IMR-90 (cell line): ENCODE data around the gene SPP2. TPM values are rescaled to one million over a fixed set of nuclear protein-coding genes. Genes with fewer than 3 reads are reported as not detected.

Source experiments
- ATAC-seq: fragments of 200-7000 bp; cut with Tn5 transposase; 2 replicates; pipeline ENCODE4 v1.9.1; 2020; ENCODE audit warnings: low read depth, mild to moderate bottlenecking, moderate library complexity
- BruUV-seq: library from RNA; stranded (reverse); fragments of 400-500 nt; replicated peaks from 2 replicates; lab custom pipeline; 2021; lab: Mats Ljungman, UMichigan
- CTCF ChIA-PET: fragments of 300-600 bp; formaldehyde crosslinking; extraction: SDS; loops from one replicate; lab custom pipeline; 2021; ENCODE audit warnings: antibody characterized with exemption; lab: Yijun Ruan, JAX
- POLR2A ChIA-PET: fragments of 300-600 bp; sonication (Branson Sonifier 250); formaldehyde crosslinking; loops from one replicate; lab custom pipeline; 2022; ENCODE audit warnings: antibody characterized with exemption; ENCODE audit not compliant: unreplicated experiment; lab: Charles Lee
- DNase-seq: peaks from one replicate; pipeline ENCODE4 v3.0.0; 2013
- H2AFZ ChIP-seq: replicated peaks from 2 replicates; pipeline ENCODE3; 2013; ENCODE audit warnings: low read length, mild to moderate bottlenecking; ENCODE audit not compliant: poor library complexity
- H2AK5ac ChIP-seq: 2 replicates; pipeline ENCODE4 v1.6.1; 2013; ENCODE audit warnings: low read depth, low read length, inconsistent platforms
- H2AK9ac ChIP-seq: replicated peaks from 2 replicates; pipeline ENCODE3; 2013; ENCODE audit warnings: mild to moderate bottlenecking, low read depth, low read length, moderate library complexity; ENCODE audit not compliant: poor library complexity
- H2BK120ac ChIP-seq: 2 replicates; pipeline ENCODE4 v1.6.1; 2013; ENCODE audit warnings: low read depth, low read length, inconsistent platforms
- H2BK15ac ChIP-seq: 3 replicates; pipeline ENCODE4 v1.6.1; 2013; ENCODE audit warnings: low read depth, low read length, inconsistent platforms
- H2BK20ac ChIP-seq: 2 replicates; pipeline ENCODE4 v1.6.1; 2013; ENCODE audit warnings: low read depth, mild to moderate bottlenecking, inconsistent platforms, low read length, moderate library complexity
- H2BK5ac ChIP-seq: 2 replicates; pipeline ENCODE4 v1.6.1; 2013; ENCODE audit warnings: mild to moderate bottlenecking, low read depth, low read length, inconsistent platforms; ENCODE audit not compliant: poor library complexity, severe bottlenecking
- H3K14ac ChIP-seq: replicated peaks from 2 replicates; pipeline ENCODE4 v1.6.1; 2013; ENCODE audit warnings: low read depth, low read length, inconsistent platforms
- H3K18ac ChIP-seq: 2 replicates; pipeline ENCODE4 v1.6.1; 2013; ENCODE audit warnings: low read depth, low read length, control low read depth
- H3K23ac ChIP-seq: 2 replicates; pipeline ENCODE4 v1.6.1; 2013; ENCODE audit warnings: low read depth, low read length, inconsistent platforms
- H3K27ac ChIP-seq: 2 replicates; pipeline ENCODE4 v1.5.1; 2013; ENCODE audit warnings: mild to moderate bottlenecking, control low read depth, low read length; ENCODE audit not compliant: insufficient read depth
- H3K27me3 ChIP-seq: 2 replicates; pipeline ENCODE4 v1.6.1; 2013; ENCODE audit warnings: low read length; ENCODE audit not compliant: control insufficient read depth, insufficient read depth
- H3K36me3 ChIP-seq: 2 replicates; pipeline ENCODE4 v1.6.1; 2013; ENCODE audit warnings: low read length, mixed read lengths; ENCODE audit not compliant: control insufficient read depth, insufficient read depth
- H3K4ac ChIP-seq: 2 replicates; pipeline ENCODE4 v1.6.1; 2013; ENCODE audit warnings: low read depth, low read length, inconsistent platforms
- H3K4me1 ChIP-seq: 2 replicates; pipeline ENCODE4 v1.6.1; 2013; ENCODE audit warnings: low read length, mixed read lengths; ENCODE audit not compliant: control insufficient read depth, insufficient read depth
- H3K4me2 ChIP-seq: 2 replicates; pipeline ENCODE4 v1.6.1; 2013; ENCODE audit warnings: low read depth, mild to moderate bottlenecking, control low read depth, low read length, moderate library complexity
- H3K4me3 ChIP-seq: 2 replicates; pipeline ENCODE4 v1.5.1; 2013; ENCODE audit warnings: low read depth, mild to moderate bottlenecking, control low read depth, low read length, moderate library complexity; ENCODE audit not compliant: insufficient read depth
- H3K56ac ChIP-seq: 2 replicates; pipeline ENCODE4 v1.6.1; 2013; ENCODE audit warnings: low read length, inconsistent platforms; ENCODE audit not compliant: insufficient read depth; ENCODE audit errors: extremely low read depth
- H3K79me1 ChIP-seq, 2 experiments: 2 replicates each; pipeline ENCODE4 v1.6.1; 2013; ENCODE audit warnings: low read length in 2 of 2, inconsistent platforms in 1 of 2, low read depth in 1 of 2
- H3K9ac ChIP-seq: 2 replicates; pipeline ENCODE4 v1.6.1; 2013; ENCODE audit warnings: low read depth, low read length, control low read depth
- H3K9me1 ChIP-seq: 2 replicates; pipeline ENCODE4 v1.6.1; 2013; ENCODE audit warnings: low read length, inconsistent platforms; ENCODE audit not compliant: insufficient read depth
- H3K9me3 ChIP-seq: 2 replicates; pipeline ENCODE4 v1.6.1; 2013; ENCODE audit warnings: low read length; ENCODE audit not compliant: control insufficient read depth, insufficient read depth
- H4K20me1 ChIP-seq: 2 replicates; pipeline ENCODE4 v1.6.1; 2013; ENCODE audit warnings: low read length, inconsistent platforms; ENCODE audit not compliant: insufficient read depth
- H4K5ac ChIP-seq: 2 replicates; pipeline ENCODE4 v1.6.1; 2013; ENCODE audit warnings: mild to moderate bottlenecking, low read depth, low read length, control low read depth
- H4K8ac ChIP-seq, 2 experiments: 2 replicates each; pipeline ENCODE4 v1.6.1; 2013; ENCODE audit warnings: low read depth in 2 of 2, low read length in 2 of 2, control low read depth in 1 of 2, inconsistent platforms in 1 of 2
- H4K91ac ChIP-seq: 2 replicates; pipeline ENCODE4 v1.6.1; 2013; ENCODE audit warnings: low read depth, low read length, inconsistent platforms; ENCODE audit not compliant: insufficient read depth
- BHLHE40 ChIP-seq: fragments of 150-350 bp; IDR thresholded peaks from 2 replicates; pipeline ENCODE4 v1.6.1; 2016; ENCODE audit warnings: mild to moderate bottlenecking, low read depth, low read length
- RCOR1 ChIP-seq: IDR thresholded peaks from 2 replicates; pipeline ENCODE4 v1.6.1; 2012; ENCODE audit warnings: mild to moderate bottlenecking, low read length, improper control_type of control experiment; ENCODE audit not compliant: insufficient replicate concordance
- SMC3 ChIP-seq: fragments of 150-350 bp; IDR thresholded peaks from 2 replicates; pipeline ENCODE4 v1.6.1; 2016; ENCODE audit warnings: low read depth, mild to moderate bottlenecking, antibody characterized with exemption, low read length, moderate library complexity
- WGBS, 2 experiments: methylation state at CpG; one replicate each; pipeline versions ENCODE4 v1.1.5 to v1.1.7; 2013; ENCODE audit warnings: missing lambda C conversion rate in 2 of 2; ENCODE audit not compliant: insufficient read length in 1 of 2; ENCODE audit errors: extremely low coverage in 2 of 2; 5-methylcytosine and 5-hydroxymethylcytosine counted together
- dilution Hi-C: fragments of 300-500 bp; cut with HindIII; formaldehyde crosslinking; loops from one replicate; pipeline ENCODE4 v1.14.3; 2018; ENCODE audit warnings: low sequenced_read_pairs; ENCODE audit not compliant: unreplicated experiment
- in situ Hi-C: fragments of 300-500 bp; cut with MboI; formaldehyde crosslinking; loops from 3 replicates; pipeline ENCODE4 v1.14.3; 2019; ENCODE audit warnings: low sequenced_read_pairs, inconsistent platforms, mixed read lengths
- intact Hi-C: fragments of 100-400 bp; cut with micrococcal nuclease; formaldehyde crosslinking; loops from 2 replicates; pipeline ENCODE4 v1.10.0; 2022
- polyA plus RNA-seq, 3 experiments: library from polyadenylated mRNA; depleted of rRNA; stranded (reverse); fragments of >200 nt; gene quantifications; 2 replicates each; pipeline ENCODE4 v1.2.3, GENCODE V29; 2012; ENCODE audit warnings: low replicate concordance in 1 of 3
- total RNA-seq: library from RNA; depleted of rRNA; stranded (reverse); fragments of >200 nt; gene quantifications from 2 replicates; pipeline ENCODE4 v1.2.3, GENCODE V29; 2012

Gene SPP2
- total and polyA plus RNA-seq, 2 of the 4 experiments (the other 2 are of a cell fraction) = not detected

DNA sequence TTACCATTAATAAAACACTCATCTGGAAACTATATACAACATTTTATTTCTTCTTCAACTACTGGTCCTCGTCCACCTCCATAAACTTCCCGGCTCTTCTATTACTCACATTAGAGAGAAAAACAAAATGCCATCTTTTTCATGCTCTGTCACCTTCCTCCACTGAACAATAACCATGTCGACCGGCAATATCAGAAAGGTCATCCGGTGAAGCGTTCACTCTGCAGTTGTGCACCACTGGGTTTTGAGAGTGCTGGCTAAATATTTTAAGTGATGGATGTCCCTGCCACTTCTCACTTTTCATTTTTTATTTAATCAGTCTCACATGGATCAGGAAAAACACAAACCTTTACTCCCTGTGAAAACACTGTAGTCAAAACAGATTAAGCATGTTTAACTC lies 48.2 kb downstream of the SPP2 start:
- Histone ChIP-seq H2AK9ac (no peak overlapping the region), H4K20me1 (no peaks in the 10 kb centered on the region), H3K4me2 (no peak overlapping the region), H2BK20ac (no peak overlapping the region), H3K4me3 (no peak overlapping the region), H2BK15ac (no peak overlapping the region), H4K5ac (no peak overlapping the region), H3K23ac (no peak overlapping the region), H3K9ac (no peak overlapping the region), H3K27ac (no peak overlapping the region), H3K18ac (no peak overlapping the region), H3K9me3 (no peaks in the 10 kb centered on the region), H2BK120ac (no peak overlapping the region), H3K4me1 (no peaks in the 10 kb centered on the region), H2BK5ac (no peak overlapping the region), H3K79me1 (no peaks in the 10 kb centered on the region), H3K56ac (no peak overlapping the region), H4K8ac (no peak overlapping the region), H3K14ac (no peak overlapping the region), H3K27me3 (peaks cover 22% of the 10 kb centered on the region), H3K36me3 (no peaks in the 10 kb centered on the region), H2AK5ac (no peak overlapping the region), H3K9me1 (no peaks in the 10 kb centered on the region), H3K4ac (no peak overlapping the region), H4K91ac (no peak overlapping the region), H2AFZ (no peak overlapping the region)
- dilution Hi-C loops (no loop called here), in situ Hi-C loops (no loop called here), intact Hi-C loops (no loop called here)
- TF ChIP-seq BHLHE40 = no peak
- TF ChIP-seq RCOR1 = no peak
- no peak for TF ChIP-seq SMC3
- no peak for ATAC-seq
- CTCF ChIA-PET = no interaction called here
- no peak for DNase-seq
- 50% methylated on average over 1 of the region's 6 CpGs; no CpG with 5 or more reads in 1 of the 2 experiments for WGBS, 2 experiments
- POLR2A ChIA-PET = no interaction called here
- no TSS peak for BruUV-seq
